ENCODE measurements around the gene FMO4. TPM values are rescaled to one million over a fixed set of nuclear protein-coding genes. Genes with fewer than 3 reads are reported as not detected.
"Not testable (repeated sequence)": the region's sequence is repeated elsewhere in the genome, so short reads cannot be mapped to it uniquely, and the experiment has no call there.

The FMO4 gene
- total RNA-seq, 1 donor from 2014 or later = 1.8 TPM

DNA sequence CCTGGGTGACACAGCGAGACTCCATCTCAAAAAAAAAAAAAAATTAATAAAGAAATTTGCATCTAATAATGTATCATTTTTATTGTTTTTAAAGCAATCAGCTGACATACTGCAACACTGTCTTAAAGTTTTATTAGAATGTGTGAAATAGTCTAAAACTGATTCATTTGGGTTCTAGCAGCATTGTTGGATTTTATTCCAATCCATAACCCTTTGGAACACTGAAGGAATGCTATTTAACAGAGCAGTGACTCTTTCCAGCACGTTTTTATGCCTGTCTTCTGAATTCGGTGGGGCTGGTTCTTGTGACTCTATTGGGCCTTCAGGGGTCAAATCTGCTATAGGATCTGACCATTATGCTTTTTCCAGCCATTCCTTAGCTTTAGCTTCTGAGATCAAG is 18.2 kb upstream of the FMO4 start:
- Mint-ChIP-seq H3K4me1 (ENCODE audit: low read depth) (no peaks in the 10 kb centered on the region), H3K36me3 (ENCODE audit: low read depth) (no peaks in the 10 kb centered on the region), H3K27me3 (ENCODE audit: low read depth) (peaks cover 2% of the 10 kb centered on the region), H3K4me3 (ENCODE audit: low read depth) (no peak overlapping the region), H3K9me3 (peaks cover 12% of the 10 kb centered on the region), H3K27ac (no peak overlapping the region)
- intact Hi-C loops (cut with micrococcal nuclease) = no loop called here
- DNase-seq (ENCODE audit: low spot score) = no peak

DNA sequence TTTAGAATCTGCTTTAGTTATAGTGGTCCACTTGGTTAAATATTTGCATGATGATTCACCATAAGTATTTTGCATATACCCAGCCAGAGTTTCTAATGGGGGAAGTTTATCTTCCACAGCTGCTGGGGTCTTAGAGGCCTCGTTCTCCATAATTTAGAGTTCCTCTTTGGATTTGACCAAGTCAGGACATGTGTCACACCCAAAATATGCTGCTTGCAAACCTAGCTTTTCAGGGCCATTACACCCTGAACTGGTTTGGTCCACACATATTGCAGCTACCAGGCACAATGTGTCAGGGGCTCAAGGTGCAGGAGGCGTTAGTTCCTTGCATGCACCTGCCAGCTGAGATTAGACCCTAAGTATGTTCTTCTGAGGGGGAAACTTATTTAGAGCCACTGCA is 17.1 kb upstream of the FMO4 start:
- no peaks in the 10 kb centered on the region for H3K4me1 Mint-ChIP-seq (ENCODE audit: low read depth)
- intact Hi-C loops (cut with micrococcal nuclease) = no loop called here
- peaks cover 2% of the 10 kb centered on the region for H3K27me3 Mint-ChIP-seq (ENCODE audit: low read depth)
- H3K9me3 Mint-ChIP-seq = peaks cover 22% of the 10 kb centered on the region
- H3K36me3 Mint-ChIP-seq (ENCODE audit: low read depth) = no peaks in the 10 kb centered on the region
- DNase-seq (ENCODE audit: low spot score) = no peak
- H3K27ac Mint-ChIP-seq = no peak overlapping the region
- no peak overlapping the region for H3K4me3 Mint-ChIP-seq (ENCODE audit: low read depth)

DNA sequence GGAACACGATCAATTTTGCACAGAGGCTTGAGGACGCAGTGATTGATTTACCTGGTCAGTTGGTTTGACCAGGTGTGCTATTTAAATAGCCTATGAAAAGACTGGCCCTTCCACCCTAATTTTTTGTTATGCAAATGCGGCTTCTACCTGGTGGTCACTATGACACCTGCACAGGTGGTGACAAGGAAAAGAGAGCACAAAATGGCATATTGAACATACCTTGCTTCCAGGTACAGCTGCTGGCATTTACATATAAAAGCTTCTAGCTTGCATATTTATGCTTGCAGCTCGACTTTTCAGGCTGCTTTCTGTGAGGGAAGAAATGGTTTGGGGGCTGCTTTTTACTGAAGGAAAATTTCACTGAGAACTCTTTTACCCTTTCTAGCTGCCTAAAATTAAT is 15.3 kb upstream of the FMO4 start:
- Mint-ChIP-seq H3K4me1 (ENCODE audit: low read depth) (no peaks in the 10 kb centered on the region), H3K4me3 (ENCODE audit: low read depth) (no peak overlapping the region), H3K9me3 (peaks cover 27% of the 10 kb centered on the region), H3K27me3 (ENCODE audit: low read depth) (peaks cover 2% of the 10 kb centered on the region), H3K36me3 (ENCODE audit: low read depth) (no peaks in the 10 kb centered on the region), H3K27ac (no peak overlapping the region)
- intact Hi-C loops (cut with micrococcal nuclease) = no loop called here
- DNase-seq (ENCODE audit: low spot score) = no peak

DNA sequence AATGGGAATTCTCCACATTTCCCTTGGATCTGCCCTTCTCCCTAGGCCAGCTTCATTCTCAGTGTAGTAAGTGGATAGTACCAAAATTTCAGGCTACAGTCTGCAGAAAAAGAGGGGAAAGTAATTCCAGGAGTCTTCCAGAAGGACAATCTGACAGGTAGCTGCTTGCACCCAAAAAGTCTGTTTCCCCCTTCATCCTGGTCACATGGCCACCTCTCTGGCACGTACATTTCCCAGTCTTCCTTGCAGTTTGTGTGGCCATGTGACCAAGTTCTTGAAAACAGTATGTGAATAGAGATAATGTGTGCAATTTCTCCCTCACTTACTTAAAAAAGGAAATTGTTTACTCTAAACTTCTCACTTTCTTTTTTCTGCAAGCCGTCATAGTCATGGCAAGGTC is 14.6 kb upstream of the FMO4 start:
- no peak overlapping the region for H3K4me3 Mint-ChIP-seq (ENCODE audit: low read depth)
- DNase-seq (ENCODE audit: low spot score) = no peak
- H3K36me3 Mint-ChIP-seq (ENCODE audit: low read depth) = no peaks in the 10 kb centered on the region

DNA sequence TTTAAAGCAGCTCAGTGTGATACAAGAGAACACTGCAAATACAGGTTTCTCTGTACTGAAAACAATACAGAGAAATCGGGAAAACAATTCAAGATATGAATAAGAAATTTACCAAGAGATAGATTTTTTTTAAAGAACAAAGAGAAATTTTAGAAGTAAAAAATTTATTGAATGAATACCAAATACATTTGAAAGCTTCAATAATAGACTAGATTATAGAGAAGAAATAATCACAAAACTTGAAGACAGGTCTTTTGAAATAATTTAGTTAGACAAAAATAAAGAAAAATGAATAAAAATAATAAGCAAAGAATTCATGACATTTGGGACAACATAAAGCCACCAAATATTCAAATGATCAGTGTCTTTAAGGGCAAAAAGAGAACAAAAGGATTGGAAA is 13.6 kb upstream of the FMO4 start:
- no peaks in the 10 kb centered on the region for H3K36me3 Mint-ChIP-seq (ENCODE audit: low read depth)
- peaks cover 27% of the 10 kb centered on the region for H3K9me3 Mint-ChIP-seq
- H3K27ac Mint-ChIP-seq = no peak overlapping the region
- intact Hi-C loops (cut with micrococcal nuclease) = no loop called here
- no peaks in the 10 kb centered on the region for H3K27me3 Mint-ChIP-seq (ENCODE audit: low read depth)
- no peak for DNase-seq (ENCODE audit: low spot score)
- no peak overlapping the region for H3K4me3 Mint-ChIP-seq (ENCODE audit: low read depth)
- no peaks in the 10 kb centered on the region for H3K4me1 Mint-ChIP-seq (ENCODE audit: low read depth)

More for the DNA sequence above, 14.6 kb upstream of the FMO4 start:
- H3K4me1 Mint-ChIP-seq (ENCODE audit: low read depth) = no peaks in the 10 kb centered on the region
- no peaks in the 10 kb centered on the region for H3K27me3 Mint-ChIP-seq (ENCODE audit: low read depth)
- intact Hi-C loops (cut with micrococcal nuclease) = no loop called here
- H3K27ac Mint-ChIP-seq = no peak overlapping the region
- H3K9me3 Mint-ChIP-seq = peaks cover 27% of the 10 kb centered on the region

DNA sequence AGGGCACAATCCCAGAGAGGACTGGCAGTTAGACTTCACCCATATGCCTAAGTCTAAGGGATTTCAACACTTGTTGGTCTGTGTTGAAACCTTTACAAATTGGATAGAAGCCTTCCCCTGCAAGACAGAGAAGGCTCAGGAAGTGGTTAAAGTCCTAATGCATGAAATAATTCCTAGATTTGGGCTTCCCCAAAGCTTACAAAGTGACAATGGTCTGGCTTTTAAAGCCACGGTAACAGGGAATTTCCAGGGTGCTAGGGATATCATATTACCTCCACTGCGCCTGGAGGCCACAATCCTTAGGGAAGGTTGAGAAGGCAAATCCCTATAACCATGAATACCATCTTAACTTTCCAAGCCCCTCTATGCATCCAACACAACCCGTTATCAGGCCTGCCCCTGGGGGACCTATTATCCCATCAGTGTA is 3.3 kb upstream of the FMO4 start:
- no peak overlapping the region for H3K4me3 Mint-ChIP-seq (ENCODE audit: low read depth)
- H3K27ac Mint-ChIP-seq = no peak overlapping the region
- intact Hi-C loops (cut with micrococcal nuclease) = loop anchor here (5.0 kb wide), 3 partner anchors 177 to 623 kb away; partner anchors contain the start of gene PRRC2C
- H3K27me3 Mint-ChIP-seq (ENCODE audit: low read depth) = no peaks in the 10 kb centered on the region
- no peaks in the 10 kb centered on the region for H3K36me3 Mint-ChIP-seq (ENCODE audit: low read depth)
- no peaks in the 10 kb centered on the region for H3K9me3 Mint-ChIP-seq
- DNase-seq (ENCODE audit: low spot score) = no peak
- peaks cover 9% of the 10 kb centered on the region for H3K4me1 Mint-ChIP-seq (ENCODE audit: low read depth)

DNA sequence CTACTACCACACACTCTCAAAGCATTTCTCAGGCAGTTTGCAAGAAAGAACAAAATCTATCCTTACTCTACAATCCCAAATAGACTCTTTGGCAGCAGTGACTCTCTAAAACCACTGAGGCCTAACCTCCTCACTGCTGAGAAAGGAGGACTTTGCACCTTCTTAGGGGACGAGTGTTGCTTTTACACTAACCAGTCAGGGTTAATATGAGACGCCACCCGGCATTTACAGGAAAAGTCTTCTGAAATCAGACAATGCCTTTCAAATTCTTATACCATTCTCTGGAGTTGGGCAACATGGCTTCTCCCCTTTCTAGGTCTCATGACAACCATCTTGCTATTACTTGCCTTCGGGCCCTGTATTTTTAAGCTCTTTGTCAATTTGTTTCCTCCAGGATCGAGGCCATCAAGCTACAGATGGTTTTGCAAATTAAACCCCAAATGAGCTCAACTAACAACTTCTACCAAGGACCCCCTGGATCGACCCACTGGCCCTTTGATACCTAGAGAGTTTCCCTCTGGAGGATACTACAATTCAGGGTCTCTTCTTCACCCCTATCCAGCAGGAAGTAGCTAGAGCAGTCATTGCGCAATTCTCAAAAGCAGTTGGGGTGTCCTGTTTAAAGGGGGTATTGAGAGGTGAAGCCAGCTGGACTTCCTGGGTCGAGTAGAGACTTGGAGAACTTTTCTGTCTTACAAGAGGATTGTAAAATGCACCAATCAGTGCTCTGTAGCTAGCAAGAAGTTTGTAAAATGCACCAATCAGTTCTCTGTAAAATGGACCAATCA is 2.0 kb upstream of the FMO4 start:
- Mint-ChIP-seq H3K4me1 (ENCODE audit: low read depth) (peaks cover 9% of the 10 kb centered on the region), H3K27me3 (ENCODE audit: low read depth) (no peaks in the 10 kb centered on the region), H3K9me3 (no peaks in the 10 kb centered on the region), H3K4me3 (ENCODE audit: low read depth) (no peak overlapping the region), H3K27ac (no peak overlapping the region), H3K36me3 (ENCODE audit: low read depth) (no peaks in the 10 kb centered on the region)
- DNase-seq (ENCODE audit: low spot score) = no peak
- intact Hi-C loops (cut with micrococcal nuclease) = loop anchor here (5.0 kb wide), 3 partner anchors 175 to 625 kb away; partner anchors contain the start of gene PRRC2C

DNA sequence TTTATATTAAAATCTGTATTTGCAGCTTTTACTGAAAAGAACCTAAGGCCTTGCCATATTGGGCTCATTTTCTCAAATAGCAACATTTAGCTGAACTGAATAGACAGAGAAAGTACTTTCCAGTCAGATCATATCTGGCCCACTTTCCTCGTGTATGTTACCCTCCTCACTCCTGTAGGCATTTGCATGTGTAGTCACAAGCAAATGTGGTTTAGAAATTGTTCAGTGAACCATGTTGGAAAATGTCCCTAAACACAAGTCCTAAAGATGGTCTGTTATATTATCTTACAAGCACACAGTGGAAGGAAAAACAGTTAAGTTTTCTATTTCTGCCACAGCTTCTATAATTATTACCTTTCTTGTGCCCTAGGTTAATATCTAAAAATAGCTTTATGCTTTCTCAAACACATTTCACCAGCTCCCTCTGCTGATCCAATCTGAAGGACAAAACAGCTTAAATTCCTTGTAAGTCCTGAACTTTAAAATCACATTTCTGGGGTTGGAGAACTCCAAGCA is 606 bp upstream of the FMO4 start:
- Mint-ChIP-seq H3K27me3 (ENCODE audit: low read depth) (no peaks in the 10 kb centered on the region), H3K36me3 (ENCODE audit: low read depth) (no peaks in the 10 kb centered on the region), H3K4me3 (ENCODE audit: low read depth) (no peak overlapping the region), H3K9me3 (no peaks in the 10 kb centered on the region), H3K4me1 (ENCODE audit: low read depth) (peaks cover 9% of the 10 kb centered on the region), H3K27ac (no peak overlapping the region)
- DNase-seq (ENCODE audit: low spot score) = no peak
- intact Hi-C loops (cut with micrococcal nuclease) = loop anchor here (5.0 kb wide), 3 partner anchors 174 to 626 kb away; partner anchors contain the start of gene PRRC2C

DNA sequence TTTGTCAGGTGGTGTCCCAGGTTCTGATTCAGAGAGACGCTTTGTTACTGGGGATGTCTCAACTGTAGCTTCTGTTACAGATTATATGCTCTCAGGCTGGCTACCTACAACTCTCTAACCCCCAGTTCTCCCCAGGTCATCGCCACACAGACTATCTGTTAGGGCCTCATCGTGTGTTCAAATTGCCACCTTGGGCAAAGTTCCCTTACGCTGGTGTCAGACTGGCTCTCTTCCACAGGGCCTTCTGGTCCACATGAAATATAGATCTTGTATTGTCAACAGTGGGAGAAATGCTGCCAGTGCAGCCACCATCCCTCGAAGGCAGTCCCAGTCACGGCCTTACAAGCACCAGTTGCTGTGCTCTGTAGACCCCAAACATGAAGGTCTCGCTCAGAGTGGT is 15.3 kb downstream of the FMO4 start:
- DNase-seq (ENCODE audit: low spot score) = no peak
- H3K4me3 Mint-ChIP-seq (ENCODE audit: low read depth) = no peak overlapping the region

DNA sequence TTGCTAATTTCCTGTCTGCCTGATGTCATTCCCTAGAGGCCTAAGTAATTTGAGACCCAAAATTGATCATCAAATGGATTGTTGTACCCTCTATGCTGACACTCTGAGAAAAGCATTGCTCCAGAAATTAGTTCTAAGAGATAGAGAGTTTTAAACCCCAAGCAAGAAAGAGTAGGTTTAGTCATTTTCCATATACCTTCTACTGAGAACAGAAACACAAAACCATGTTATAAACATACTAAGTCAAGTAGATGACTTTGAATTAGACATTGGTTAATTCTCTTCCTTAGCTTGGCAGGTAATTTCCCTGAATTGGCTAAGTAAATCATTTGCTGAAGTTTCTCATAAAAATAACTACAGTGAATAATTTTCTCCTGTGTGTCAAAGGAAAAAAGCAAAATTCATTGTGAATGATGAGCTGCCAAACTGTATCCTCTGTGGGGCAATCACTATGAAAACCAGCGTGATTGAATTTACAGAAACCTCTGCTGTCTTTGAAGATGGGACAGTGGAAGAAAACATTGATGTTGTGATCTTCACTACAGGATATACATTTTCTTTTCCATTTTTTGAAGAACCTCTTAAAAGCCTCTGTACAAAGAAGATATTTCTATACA is 20.1 kb downstream of the FMO4 start:
- no peaks in the 10 kb centered on the region for H3K27me3 Mint-ChIP-seq (ENCODE audit: low read depth)
- H3K4me1 Mint-ChIP-seq (ENCODE audit: low read depth) = no peaks in the 10 kb centered on the region
- no peaks in the 10 kb centered on the region for H3K36me3 Mint-ChIP-seq (ENCODE audit: low read depth)
- no peak overlapping the region for H3K4me3 Mint-ChIP-seq (ENCODE audit: low read depth)
- DNase-seq (ENCODE audit: low spot score) = no peak
- intact Hi-C loops (cut with micrococcal nuclease) = no loop called here
- no peaks in the 10 kb centered on the region for H3K9me3 Mint-ChIP-seq
- no peak overlapping the region for H3K27ac Mint-ChIP-seq

More for the DNA sequence above, 15.3 kb downstream of the FMO4 start:
- H3K27me3 Mint-ChIP-seq (ENCODE audit: low read depth) = no peaks in the 10 kb centered on the region
- H3K9me3 Mint-ChIP-seq = no peaks in the 10 kb centered on the region
- H3K36me3 Mint-ChIP-seq (ENCODE audit: low read depth) = no peaks in the 10 kb centered on the region
- no peak overlapping the region for H3K27ac Mint-ChIP-seq
- no peaks in the 10 kb centered on the region for H3K4me1 Mint-ChIP-seq (ENCODE audit: low read depth)
- intact Hi-C loops (cut with micrococcal nuclease) = no loop called here

DNA sequence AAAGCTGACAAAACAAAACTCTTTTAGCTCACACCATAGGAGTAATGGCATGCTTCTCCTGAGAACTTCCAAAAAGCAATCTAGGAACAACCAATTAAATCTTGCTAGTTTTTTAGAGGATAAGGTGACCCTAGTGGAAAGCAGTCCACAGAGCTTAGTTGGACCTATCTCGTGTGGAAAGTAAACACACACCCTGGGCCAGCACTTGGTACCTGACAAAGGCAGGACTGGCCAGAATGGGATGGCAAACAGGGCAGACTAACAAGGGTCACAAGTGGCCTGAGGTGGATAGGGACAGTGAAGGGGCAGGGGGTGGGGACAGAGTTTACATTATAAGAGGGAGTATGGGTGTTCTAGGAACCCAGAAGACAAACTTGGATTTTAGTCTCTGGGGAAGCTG is 22.0 kb downstream of the FMO4 start:
- no peaks in the 10 kb centered on the region for H3K27me3 Mint-ChIP-seq (ENCODE audit: low read depth)
- H3K27ac Mint-ChIP-seq = no peak overlapping the region
- H3K4me1 Mint-ChIP-seq (ENCODE audit: low read depth) = no peaks in the 10 kb centered on the region
- no peak overlapping the region for H3K4me3 Mint-ChIP-seq (ENCODE audit: low read depth)
- no peak for DNase-seq (ENCODE audit: low spot score)
- H3K9me3 Mint-ChIP-seq = no peaks in the 10 kb centered on the region
- no peaks in the 10 kb centered on the region for H3K36me3 Mint-ChIP-seq (ENCODE audit: low read depth)
- intact Hi-C loops (cut with micrococcal nuclease) = no loop called here

DNA sequence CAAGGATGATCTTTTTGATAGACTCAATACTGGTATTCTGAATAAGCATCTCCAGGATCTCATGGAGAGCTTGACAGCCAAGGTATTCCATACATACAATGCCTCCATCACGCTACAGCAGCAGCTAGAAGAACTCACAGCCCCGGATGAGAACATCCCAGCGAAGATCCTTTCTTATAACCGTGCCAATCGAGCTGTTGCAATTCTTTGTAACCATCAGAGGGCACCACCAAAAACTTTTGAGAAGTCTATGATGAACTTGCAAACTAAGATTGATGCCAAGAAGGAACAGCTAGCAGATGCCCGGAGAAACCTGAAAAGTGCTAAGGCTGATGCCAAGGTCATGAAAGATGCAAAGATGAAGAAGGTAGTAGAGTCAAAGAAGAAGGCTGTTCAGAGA is 25.4 kb downstream of the FMO4 start:
- H3K36me3 Mint-ChIP-seq (ENCODE audit: low read depth); H3K4me1 Mint-ChIP-seq (ENCODE audit: low read depth); DNase-seq (ENCODE audit: low spot score); H3K4me3 Mint-ChIP-seq (ENCODE audit: low read depth); H3K27ac Mint-ChIP-seq; intact Hi-C loops (cut with micrococcal nuclease); H3K27me3 Mint-ChIP-seq (ENCODE audit: low read depth); H3K9me3 Mint-ChIP-seq: not testable (repeated sequence)

DNA sequence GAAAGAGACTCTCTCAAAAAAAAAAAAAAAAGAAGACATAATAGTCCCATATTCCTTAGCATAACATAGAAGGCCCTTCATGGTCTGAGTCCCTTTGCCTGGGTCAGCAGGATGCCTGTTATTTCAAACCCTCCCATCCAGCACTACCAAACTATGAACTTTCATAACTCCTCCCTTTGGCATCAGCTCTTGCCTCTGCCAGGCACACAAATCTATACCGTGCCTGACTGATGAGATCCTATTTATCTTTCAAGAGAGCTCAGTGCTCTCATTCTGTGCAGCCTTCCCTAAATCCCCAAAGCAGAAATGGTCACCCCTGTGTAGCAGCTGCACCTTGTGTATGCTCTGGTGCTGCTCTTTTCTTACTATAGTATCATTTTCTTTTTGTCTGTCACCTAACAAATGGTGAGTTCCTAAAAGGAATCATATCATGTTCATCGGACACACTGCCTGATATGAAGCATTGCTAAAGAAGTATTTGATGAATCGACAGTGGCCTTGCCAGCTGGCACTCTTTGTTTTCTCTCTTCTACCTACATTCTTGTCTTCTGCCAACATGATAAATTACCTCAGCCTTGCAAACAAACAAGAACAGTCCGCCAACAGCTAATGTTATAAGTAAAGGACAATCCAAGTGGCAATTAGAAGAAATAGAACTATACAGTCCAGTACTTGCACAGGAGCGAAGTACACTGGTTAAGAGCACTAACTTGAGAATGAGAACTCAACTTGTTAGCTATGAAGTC is 29.9 kb downstream of the FMO4 start:
- Mint-ChIP-seq H3K27me3 (ENCODE audit: low read depth) (no peaks in the 10 kb centered on the region), H3K4me3 (ENCODE audit: low read depth) (no peak overlapping the region), H3K4me1 (ENCODE audit: low read depth) (no peaks in the 10 kb centered on the region), H3K27ac (no peak overlapping the region), H3K9me3 (peaks cover 12% of the 10 kb centered on the region), H3K36me3 (ENCODE audit: low read depth) (no peaks in the 10 kb centered on the region)
- intact Hi-C loops (cut with micrococcal nuclease) = no loop called here
- DNase-seq (ENCODE audit: low spot score) = no peak
